GM23338 (cell line): ENCODE data around the gene PPP2R2D. TPM values are rescaled to one million over a fixed set of nuclear protein-coding genes. Genes with fewer than 3 reads are reported as not detected.

Source experiments
- ATAC-seq: fragments of 200-7000 bp; cut with Tn5 transposase; 3 replicates; pipeline ENCODE4 v1.9.1; 2020
- DNase-seq: peaks from one replicate; pipeline ENCODE4 v3.0.0-alpha.2; 2015; ENCODE audit warnings: low spot score
- H2AFZ ChIP-seq: fragments of 200-600 bp; sonication (generic); 2 replicates; pipeline ENCODE4 v1.8.0; 2016; ENCODE audit warnings: antibody characterized with exemption, mild to moderate bottlenecking, moderate library complexity
- H3F3A ChIP-seq: fragments of 200-600 bp; sonication (generic); replicated peaks from 2 replicates; pipeline ENCODE4 v1.8.0; 2017; ENCODE audit warnings: antibody characterized with exemption, mixed run types, low read depth
- H3K27ac ChIP-seq: fragments of 200-600 bp; sonication (generic); 2 replicates; pipeline ENCODE4 v1.6.1; 2016; ENCODE audit warnings: low read depth
- H3K27me3 ChIP-seq: fragments of 200-600 bp; sonication (generic); 2 replicates; pipeline ENCODE4 v1.8.0; 2016; ENCODE audit warnings: mild to moderate bottlenecking, mixed run types, moderate library complexity; ENCODE audit not compliant: insufficient read depth
- H3K36me3 ChIP-seq: fragments of 200-600 bp; sonication (generic); 2 replicates; pipeline ENCODE4 v1.8.0; 2016; ENCODE audit warnings: mild to moderate bottlenecking; ENCODE audit not compliant: insufficient read depth
- H3K4me1 ChIP-seq: fragments of 200-600 bp; sonication (generic); 2 replicates; pipeline ENCODE4 v1.8.0; 2016; ENCODE audit warnings: mild to moderate bottlenecking, moderate library complexity; ENCODE audit not compliant: insufficient read depth
- H3K4me2 ChIP-seq: fragments of 200-600 bp; sonication (generic); 2 replicates; pipeline ENCODE4 v1.7.1; 2017; ENCODE audit warnings: mixed run types
- H3K4me3 ChIP-seq: fragments of 200-600 bp; sonication (generic); 2 replicates; pipeline ENCODE4 v1.6.1; 2016; ENCODE audit warnings: mixed run types
- H3K79me2 ChIP-seq: fragments of 200-600 bp; sonication (generic); replicated peaks from 2 replicates; pipeline ENCODE4 v1.8.0; 2017; ENCODE audit warnings: mild to moderate bottlenecking; ENCODE audit not compliant: insufficient read depth
- H3K9me2 ChIP-seq: fragments of 200-600 bp; sonication (generic); 2 replicates; pipeline ENCODE4 v1.8.0; 2017; ENCODE audit not compliant: insufficient read depth
- H4K20me1 ChIP-seq: fragments of 200-600 bp; sonication (generic); replicated peaks from 2 replicates; pipeline ENCODE4 v1.8.0; 2017; ENCODE audit warnings: mild to moderate bottlenecking; ENCODE audit not compliant: insufficient read depth
- H3K27ac Mint-ChIP-seq: 2 replicates; pipeline ENCODE4 v1.8.0; 2020; ENCODE audit warnings: inconsistent platforms, mild to moderate bottlenecking, moderate library complexity, mixed read lengths
- H3K27me3 Mint-ChIP-seq: 3 replicates; pipeline ENCODE4 v1.8.0; 2022; ENCODE audit warnings: low read depth, mild to moderate bottlenecking, moderate library complexity, mixed read lengths, inconsistent platforms; ENCODE audit not compliant: insufficient read depth, poor library complexity
- H3K36me3 Mint-ChIP-seq: 3 replicates; pipeline ENCODE4 v1.8.0; 2021; ENCODE audit warnings: low read depth, mild to moderate bottlenecking, inconsistent platforms, moderate library complexity, mixed read lengths
- H3K4me1 Mint-ChIP-seq: 3 replicates; pipeline ENCODE4 v1.8.0; 2020; ENCODE audit warnings: mild to moderate bottlenecking, inconsistent platforms, mixed read lengths
- H3K4me3 Mint-ChIP-seq: 3 replicates; pipeline ENCODE4 v1.8.0; 2021; ENCODE audit warnings: moderate library complexity, mild to moderate bottlenecking, inconsistent platforms, mixed read lengths
- H3K9me3 Mint-ChIP-seq: 3 replicates; pipeline ENCODE4 v1.8.0; 2020; ENCODE audit warnings: moderate library complexity, mild to moderate bottlenecking, inconsistent platforms, mixed read lengths
- CREB1 ChIP-seq: fragments of 250-450 bp; sonication (Bioruptor Pico); IDR thresholded peaks from 2 replicates; pipeline ENCODE4 v1.5.0; 2020; ENCODE audit warnings: low read depth, mild to moderate bottlenecking, moderate library complexity
- EZH2 ChIP-seq: fragments of 200-600 bp; sonication (generic); IDR thresholded peaks from one replicate; pipeline ENCODE4 v1.8.0; 2017; ENCODE audit warnings: antibody characterized with exemption, mild to moderate bottlenecking, low read depth; ENCODE audit not compliant: unreplicated experiment
- EZH2phosphoT487 ChIP-seq: fragments of 200-600 bp; sonication (generic); IDR thresholded peaks from one replicate; pipeline ENCODE4 v1.8.1; 2018; ENCODE audit warnings: antibody characterized with exemption; ENCODE audit not compliant: unreplicated experiment
- JUNB ChIP-seq: IDR thresholded peaks from one replicate; pipeline ENCODE4 v1.6.1; 2016; ENCODE audit warnings: antibody characterized with exemption; ENCODE audit not compliant: unreplicated experiment
- NANOG ChIP-seq: IDR thresholded peaks from 2 replicates; pipeline ENCODE4 v1.6.1; 2016; ENCODE audit warnings: antibody characterized with exemption, borderline replicate concordance
- POLR2AphosphoS5 ChIP-seq: IDR thresholded peaks from 2 replicates; pipeline ENCODE4 v1.6.1; 2016; ENCODE audit warnings: antibody characterized with exemption, low read depth
- STAT1 ChIP-seq: IDR thresholded peaks from one replicate; pipeline ENCODE4 v1.6.1; 2016; ENCODE audit warnings: antibody characterized with exemption; ENCODE audit not compliant: unreplicated experiment
- ZNF114 ChIP-seq: fragments of 250-450 bp; sonication (Bioruptor Pico); IDR thresholded peaks from 2 replicates; pipeline ENCODE4 v1.5.0; 2020; ENCODE audit warnings: mild to moderate bottlenecking, moderate library complexity
- ZNF331 ChIP-seq: fragments of 250-450 bp; sonication (Bioruptor Pico); IDR thresholded peaks from 2 replicates; pipeline ENCODE4 v1.5.0; 2020; ENCODE audit warnings: low read depth, mild to moderate bottlenecking, moderate library complexity
- polyA plus RNA-seq: library from polyadenylated mRNA; unstranded; fragments of >200 nt; fragmentation: Nextera tagmentation; extraction: Ambion mirVana; gene quantifications from 2 replicates; pipeline ENCODE4 v1.2.1, GENCODE V29; 2016
- total RNA-seq: library from RNA; depleted of rRNA; stranded (reverse); fragments of >200 nt; shearing (Covaris generic); gene quantifications from 2 replicates; pipeline ENCODE4 v1.2.3, GENCODE V29; 2014
- TF ChIP-seq, protein P1 (sequence below): fragments of 250-450 bp; sonication (Bioruptor Pico); IDR thresholded peaks from 2 replicates; pipeline ENCODE4 v1.5.0; 2020; ENCODE audit warnings: mild to moderate bottlenecking, moderate library complexity
- TF ChIP-seq, protein P2 (sequence below), 2 experiments: fragments of 200-600 bp in 1 of 2; sonication (generic) in 1 of 2; conservative IDR thresholded peaks; 2 replicates each; pipeline versions ENCODE4 v1.5.1 to v1.6.1; 2016 to 2017; ENCODE audit warnings: antibody characterized with exemption in 2 of 2, low read depth in 2 of 2, mild to moderate bottlenecking in 2 of 2, moderate library complexity in 1 of 2
- TF ChIP-seq, protein P3 (sequence below): IDR thresholded peaks from one replicate; pipeline ENCODE4 v1.6.1; 2018; ENCODE audit warnings: antibody characterized with exemption; ENCODE audit not compliant: unreplicated experiment
- TF ChIP-seq, protein P4 (sequence below): IDR thresholded peaks from 2 replicates; pipeline ENCODE4 v1.6.1; 2016; ENCODE audit warnings: antibody characterized with exemption

Gene PPP2R2D
- total and polyA plus RNA-seq, 2 experiments from 2014 or later, result 28.8 to 33.7 TPM

DNA sequence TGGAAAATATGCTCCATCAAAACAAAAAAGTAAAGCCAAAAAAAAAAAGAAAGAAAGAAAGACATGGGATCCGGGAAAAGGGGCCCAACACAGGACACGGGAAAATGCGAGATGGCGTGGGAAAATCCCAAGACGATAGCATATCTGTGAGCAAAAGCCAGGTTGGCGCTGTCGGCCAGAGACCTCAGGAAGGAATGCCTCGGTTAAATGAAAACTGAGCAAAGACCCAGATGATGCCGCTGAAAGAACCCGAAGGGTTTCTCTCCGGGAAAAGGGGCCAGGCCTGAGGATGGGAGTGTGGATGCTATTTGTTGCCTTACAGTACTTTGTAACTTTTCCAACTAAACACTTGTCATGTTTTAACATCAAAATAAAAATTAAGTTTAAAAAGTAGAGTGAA is 49.5 kb upstream of the PPP2R2D start (continued):
- TF ChIP-seq, protein P1, sequence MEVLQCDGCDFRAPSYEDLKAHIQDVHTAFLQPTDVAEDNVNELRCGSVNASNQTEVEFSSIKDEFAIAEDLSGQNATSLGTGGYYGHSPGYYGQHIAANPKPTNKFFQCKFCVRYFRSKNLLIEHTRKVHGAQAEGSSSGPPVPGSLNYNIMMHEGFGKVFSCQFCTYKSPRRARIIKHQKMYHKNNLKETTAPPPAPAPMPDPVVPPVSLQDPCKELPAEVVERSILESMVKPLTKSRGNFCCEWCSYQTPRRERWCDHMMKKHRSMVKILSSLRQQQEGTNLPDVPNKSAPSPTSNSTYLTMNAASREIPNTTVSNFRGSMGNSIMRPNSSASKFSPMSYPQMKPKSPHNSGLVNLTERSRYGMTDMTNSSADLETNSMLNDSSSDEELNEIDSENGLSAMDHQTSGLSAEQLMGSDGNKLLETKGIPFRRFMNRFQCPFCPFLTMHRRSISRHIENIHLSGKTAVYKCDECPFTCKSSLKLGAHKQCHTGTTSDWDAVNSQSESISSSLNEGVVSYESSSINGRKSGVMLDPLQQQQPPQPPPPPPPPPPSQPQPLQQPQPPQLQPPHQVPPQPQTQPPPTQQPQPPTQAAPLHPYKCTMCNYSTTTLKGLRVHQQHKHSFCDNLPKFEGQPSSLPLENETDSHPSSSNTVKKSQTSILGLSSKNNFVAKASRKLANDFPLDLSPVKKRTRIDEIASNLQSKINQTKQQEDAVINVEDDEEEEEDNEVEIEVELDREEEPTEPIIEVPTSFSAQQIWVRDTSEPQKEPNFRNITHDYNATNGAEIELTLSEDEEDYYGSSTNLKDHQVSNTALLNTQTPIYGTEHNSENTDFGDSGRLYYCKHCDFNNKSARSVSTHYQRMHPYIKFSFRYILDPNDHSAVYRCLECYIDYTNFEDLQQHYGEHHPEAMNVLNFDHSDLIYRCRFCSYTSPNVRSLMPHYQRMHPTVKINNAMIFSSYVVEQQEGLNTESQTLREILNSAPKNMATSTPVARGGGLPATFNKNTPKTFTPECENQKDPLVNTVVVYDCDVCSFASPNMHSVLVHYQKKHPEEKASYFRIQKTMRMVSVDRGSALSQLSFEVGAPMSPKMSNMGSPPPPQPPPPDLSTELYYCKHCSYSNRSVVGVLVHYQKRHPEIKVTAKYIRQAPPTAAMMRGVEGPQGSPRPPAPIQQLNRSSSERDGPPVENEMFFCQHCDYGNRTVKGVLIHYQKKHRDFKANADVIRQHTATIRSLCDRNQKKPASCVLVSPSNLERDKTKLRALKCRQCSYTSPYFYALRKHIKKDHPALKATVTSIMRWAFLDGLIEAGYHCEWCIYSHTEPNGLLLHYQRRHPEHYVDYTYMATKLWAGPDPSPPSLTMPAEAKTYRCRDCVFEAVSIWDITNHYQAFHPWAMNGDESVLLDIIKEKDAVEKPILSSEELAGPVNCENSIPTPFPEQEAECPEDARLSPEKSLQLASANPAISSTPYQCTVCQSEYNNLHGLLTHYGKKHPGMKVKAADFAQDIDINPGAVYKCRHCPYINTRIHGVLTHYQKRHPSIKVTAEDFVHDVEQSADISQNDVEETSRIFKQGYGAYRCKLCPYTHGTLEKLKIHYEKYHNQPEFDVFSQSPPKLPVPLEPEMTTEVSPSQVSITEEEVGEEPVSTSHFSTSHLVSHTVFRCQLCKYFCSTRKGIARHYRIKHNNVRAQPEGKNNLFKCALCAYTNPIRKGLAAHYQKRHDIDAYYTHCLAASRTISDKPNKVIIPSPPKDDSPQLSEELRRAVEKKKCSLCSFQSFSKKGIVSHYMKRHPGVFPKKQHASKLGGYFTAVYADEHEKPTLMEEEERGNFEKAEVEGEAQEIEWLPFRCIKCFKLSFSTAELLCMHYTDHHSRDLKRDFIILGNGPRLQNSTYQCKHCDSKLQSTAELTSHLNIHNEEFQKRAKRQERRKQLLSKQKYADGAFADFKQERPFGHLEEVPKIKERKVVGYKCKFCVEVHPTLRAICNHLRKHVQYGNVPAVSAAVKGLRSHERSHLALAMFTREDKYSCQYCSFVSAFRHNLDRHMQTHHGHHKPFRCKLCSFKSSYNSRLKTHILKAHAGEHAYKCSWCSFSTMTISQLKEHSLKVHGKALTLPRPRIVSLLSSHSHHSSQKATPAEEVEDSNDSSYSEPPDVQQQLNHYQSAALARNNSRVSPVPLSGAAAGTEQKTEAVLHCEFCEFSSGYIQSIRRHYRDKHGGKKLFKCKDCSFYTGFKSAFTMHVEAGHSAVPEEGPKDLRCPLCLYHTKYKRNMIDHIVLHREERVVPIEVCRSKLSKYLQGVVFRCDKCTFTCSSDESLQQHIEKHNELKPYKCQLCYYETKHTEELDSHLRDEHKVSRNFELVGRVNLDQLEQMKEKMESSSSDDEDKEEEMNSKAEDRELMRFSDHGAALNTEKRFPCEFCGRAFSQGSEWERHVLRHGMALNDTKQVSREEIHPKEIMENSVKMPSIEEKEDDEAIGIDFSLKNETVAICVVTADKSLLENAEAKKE (CRISPR knock-in tag), result no peak

DNA sequence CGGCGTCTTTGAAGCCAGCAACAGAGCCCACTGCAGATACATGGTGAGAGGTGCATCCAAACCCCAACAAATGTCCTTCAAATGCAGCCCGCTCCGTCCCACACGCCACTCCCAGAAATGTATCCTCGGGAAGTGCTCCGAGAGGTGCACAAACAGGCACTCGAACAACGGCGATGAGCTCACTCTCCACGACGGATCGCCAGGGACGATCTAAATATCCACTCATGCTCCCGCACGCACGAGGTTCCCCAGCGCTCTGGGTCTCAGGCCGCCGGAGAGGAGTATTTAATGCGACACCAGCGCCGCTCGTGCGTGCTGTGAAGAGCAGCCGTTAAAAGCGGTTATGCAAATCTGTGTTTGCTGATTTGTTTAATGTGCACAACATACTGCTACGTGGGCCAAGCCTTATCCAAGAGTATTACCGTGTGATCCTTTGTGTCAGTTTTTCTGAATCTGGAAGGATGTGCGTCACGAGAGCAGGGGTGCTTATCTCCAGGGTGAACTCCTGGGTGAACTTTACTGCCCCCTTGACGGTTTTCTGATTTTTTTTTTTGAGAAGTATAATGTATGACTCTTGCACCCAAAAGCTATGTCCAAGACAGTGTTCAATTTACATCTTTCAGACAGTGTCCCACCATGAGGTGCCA is 48.5 kb upstream of the PPP2R2D start:
- H3K27ac ChIP-seq, result no peak overlapping the region
- H3K4me3 Mint-ChIP-seq, result no peak overlapping the region
- H3K27ac Mint-ChIP-seq, result no peak overlapping the region
- no peak for TF ChIP-seq CREB1 (CRISPR knock-in tag)
- TF ChIP-seq, protein P2, sequence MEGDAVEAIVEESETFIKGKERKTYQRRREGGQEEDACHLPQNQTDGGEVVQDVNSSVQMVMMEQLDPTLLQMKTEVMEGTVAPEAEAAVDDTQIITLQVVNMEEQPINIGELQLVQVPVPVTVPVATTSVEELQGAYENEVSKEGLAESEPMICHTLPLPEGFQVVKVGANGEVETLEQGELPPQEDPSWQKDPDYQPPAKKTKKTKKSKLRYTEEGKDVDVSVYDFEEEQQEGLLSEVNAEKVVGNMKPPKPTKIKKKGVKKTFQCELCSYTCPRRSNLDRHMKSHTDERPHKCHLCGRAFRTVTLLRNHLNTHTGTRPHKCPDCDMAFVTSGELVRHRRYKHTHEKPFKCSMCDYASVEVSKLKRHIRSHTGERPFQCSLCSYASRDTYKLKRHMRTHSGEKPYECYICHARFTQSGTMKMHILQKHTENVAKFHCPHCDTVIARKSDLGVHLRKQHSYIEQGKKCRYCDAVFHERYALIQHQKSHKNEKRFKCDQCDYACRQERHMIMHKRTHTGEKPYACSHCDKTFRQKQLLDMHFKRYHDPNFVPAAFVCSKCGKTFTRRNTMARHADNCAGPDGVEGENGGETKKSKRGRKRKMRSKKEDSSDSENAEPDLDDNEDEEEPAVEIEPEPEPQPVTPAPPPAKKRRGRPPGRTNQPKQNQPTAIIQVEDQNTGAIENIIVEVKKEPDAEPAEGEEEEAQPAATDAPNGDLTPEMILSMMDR (conservative IDR thresholded peaks at IDR 0.05; ENCODE audit: low read depth in 2 of 2), result no peak
- no peak for TF ChIP-seq NANOG
- TF ChIP-seq JUNB, result no peak
- TF ChIP-seq, protein P3, sequence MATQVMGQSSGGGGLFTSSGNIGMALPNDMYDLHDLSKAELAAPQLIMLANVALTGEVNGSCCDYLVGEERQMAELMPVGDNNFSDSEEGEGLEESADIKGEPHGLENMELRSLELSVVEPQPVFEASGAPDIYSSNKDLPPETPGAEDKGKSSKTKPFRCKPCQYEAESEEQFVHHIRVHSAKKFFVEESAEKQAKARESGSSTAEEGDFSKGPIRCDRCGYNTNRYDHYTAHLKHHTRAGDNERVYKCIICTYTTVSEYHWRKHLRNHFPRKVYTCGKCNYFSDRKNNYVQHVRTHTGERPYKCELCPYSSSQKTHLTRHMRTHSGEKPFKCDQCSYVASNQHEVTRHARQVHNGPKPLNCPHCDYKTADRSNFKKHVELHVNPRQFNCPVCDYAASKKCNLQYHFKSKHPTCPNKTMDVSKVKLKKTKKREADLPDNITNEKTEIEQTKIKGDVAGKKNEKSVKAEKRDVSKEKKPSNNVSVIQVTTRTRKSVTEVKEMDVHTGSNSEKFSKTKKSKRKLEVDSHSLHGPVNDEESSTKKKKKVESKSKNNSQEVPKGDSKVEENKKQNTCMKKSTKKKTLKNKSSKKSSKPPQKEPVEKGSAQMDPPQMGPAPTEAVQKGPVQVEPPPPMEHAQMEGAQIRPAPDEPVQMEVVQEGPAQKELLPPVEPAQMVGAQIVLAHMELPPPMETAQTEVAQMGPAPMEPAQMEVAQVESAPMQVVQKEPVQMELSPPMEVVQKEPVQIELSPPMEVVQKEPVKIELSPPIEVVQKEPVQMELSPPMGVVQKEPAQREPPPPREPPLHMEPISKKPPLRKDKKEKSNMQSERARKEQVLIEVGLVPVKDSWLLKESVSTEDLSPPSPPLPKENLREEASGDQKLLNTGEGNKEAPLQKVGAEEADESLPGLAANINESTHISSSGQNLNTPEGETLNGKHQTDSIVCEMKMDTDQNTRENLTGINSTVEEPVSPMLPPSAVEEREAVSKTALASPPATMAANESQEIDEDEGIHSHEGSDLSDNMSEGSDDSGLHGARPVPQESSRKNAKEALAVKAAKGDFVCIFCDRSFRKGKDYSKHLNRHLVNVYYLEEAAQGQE, result no peak
- no peak for TF ChIP-seq EZH2
- TF ChIP-seq, protein P4, sequence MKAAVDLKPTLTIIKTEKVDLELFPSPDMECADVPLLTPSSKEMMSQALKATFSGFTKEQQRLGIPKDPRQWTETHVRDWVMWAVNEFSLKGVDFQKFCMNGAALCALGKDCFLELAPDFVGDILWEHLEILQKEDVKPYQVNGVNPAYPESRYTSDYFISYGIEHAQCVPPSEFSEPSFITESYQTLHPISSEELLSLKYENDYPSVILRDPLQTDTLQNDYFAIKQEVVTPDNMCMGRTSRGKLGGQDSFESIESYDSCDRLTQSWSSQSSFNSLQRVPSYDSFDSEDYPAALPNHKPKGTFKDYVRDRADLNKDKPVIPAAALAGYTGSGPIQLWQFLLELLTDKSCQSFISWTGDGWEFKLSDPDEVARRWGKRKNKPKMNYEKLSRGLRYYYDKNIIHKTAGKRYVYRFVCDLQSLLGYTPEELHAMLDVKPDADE, result no peak
- TF ChIP-seq STAT1, result no peak
- no peak for TF ChIP-seq ZNF331
- TF ChIP-seq POLR2AphosphoS5, result no peak
- no peak for TF ChIP-seq EZH2phosphoT487
- no peak for TF ChIP-seq ZNF114 (CRISPR knock-in tag)

More for the DNA sequence above, 48.5 kb upstream of the PPP2R2D start:
- Mint-ChIP-seq H3K9me3 (no peaks in the 10 kb centered on the region; the same call in 2 of the 3 replicates), H3K36me3 (no peaks in the 10 kb centered on the region), H3K27me3 (peaks cover 9% of the 10 kb centered on the region), H3K4me1 (no peaks in the 10 kb centered on the region)
- Histone ChIP-seq H3K9me2 (no peaks in the 10 kb centered on the region), H3K27me3 (no peaks in the 10 kb centered on the region), H2AFZ (no peak overlapping the region), H3K4me1 (no peaks in the 10 kb centered on the region), H3K79me2 (no peaks in the 10 kb centered on the region), H3F3A (no peaks in the 10 kb centered on the region), H3K4me2 (no peak overlapping the region), H3K4me3 (no peak overlapping the region), H4K20me1 (no peaks in the 10 kb centered on the region), H3K36me3 (no peaks in the 10 kb centered on the region)
- DNase-seq (no peak), ATAC-seq (no peak)
